HG02678 (cell line): ENCODE measurements around the gene ATP5PO.

ENCODE experiments used
- ATAC-seq: cut with Tn5 transposase; IDR thresholded peaks from one replicate; pipeline ENCODE4 v1.9.1; 2021; ENCODE audit warnings: mild to moderate bottlenecking, moderate library complexity; ENCODE audit not compliant: unreplicated experiment

ATP5PO gene

DNA sequence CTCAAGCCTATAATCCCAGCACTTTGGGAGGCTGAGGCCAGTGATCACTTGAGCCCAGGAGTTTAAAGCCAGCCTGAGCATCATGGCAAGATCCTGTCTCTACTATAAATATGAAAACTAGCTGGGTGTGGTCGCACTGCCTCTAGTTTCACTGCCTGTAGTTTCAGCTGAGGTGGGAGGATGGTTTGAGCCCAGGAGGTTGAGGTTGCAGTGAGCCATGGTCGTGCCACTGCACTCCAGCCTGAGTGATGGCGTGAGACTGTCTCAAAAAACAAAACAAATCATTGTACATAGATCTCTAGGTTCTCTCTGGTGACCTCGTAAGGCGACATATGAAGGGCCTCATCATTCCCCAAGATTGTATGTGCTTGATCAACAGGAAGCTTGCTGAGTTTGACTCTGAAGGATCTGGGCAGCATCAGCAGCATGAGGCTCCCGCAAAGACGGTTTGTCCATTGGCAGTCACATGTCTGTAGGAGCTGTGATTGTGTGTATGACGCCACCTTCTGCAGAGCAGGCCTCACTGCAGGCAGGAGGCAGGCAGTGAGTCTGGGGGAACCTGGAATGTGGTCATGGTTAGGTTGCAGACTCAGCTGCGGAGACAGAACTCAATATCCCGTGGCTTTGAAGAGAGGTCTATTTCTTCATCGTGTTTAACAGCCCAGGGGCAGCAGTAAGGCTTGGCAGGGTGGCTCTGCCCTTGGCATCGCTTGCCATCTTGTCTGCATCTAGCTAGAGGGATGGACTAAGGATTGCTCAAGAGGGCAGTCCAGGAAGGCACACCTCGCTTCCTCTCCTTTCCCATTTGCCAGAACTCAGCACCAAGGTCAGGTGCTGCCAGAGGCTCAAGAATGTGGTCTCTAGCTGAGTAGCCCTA, 14.0 kb downstream of the ATP5PO start:
- no peak for ATAC-seq

DNA sequence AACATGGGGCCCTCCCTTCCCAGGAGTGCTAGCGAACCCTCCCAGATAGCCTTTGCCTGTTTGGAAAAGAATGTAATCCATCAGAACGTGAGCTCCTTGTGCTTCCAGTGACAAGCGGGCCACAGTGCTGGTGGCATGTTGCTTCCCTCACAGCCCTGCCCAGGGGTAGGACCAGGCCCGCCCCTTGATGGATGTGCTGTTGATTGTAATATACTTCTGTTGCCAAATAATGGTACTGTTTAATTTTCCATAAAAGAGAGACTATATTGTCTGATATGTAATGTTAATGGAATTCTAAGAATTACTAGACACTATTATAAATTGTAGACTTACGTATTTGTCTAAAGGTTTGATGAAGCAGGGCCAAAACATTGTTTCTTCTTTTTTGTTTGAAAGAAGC, 16.4 kb downstream of the ATP5PO start:
- no peak for ATAC-seq

- ATAC-seq = no peak
These were observed 17.0 kb downstream of the ATP5PO start for GRCh38 chr21:33898586-33898985.

DNA sequence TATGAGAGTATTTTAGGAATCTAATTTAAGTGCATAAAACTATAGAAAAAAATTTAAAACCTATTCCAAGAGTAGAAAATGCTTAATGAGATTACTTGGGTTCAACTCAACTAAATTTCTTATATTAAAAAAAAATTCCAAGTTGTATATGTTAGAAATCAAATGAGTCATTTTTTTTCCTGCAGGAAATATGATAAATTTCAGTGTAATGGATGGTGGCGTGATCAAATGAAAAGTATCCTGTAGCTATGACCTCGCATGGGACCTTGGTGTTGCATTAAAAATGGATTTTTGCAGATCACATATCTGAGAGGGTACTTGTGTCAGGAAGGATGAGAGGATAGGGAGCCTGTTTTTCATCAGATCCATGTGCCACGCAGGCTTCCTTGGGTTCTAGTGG, 17.9 kb downstream of the ATP5PO start:
- no peak for ATAC-seq

GRCh38 chr21:33897098-33897497, 18.5 kb downstream of the ATP5PO start:
- no peak for ATAC-seq

DNA sequence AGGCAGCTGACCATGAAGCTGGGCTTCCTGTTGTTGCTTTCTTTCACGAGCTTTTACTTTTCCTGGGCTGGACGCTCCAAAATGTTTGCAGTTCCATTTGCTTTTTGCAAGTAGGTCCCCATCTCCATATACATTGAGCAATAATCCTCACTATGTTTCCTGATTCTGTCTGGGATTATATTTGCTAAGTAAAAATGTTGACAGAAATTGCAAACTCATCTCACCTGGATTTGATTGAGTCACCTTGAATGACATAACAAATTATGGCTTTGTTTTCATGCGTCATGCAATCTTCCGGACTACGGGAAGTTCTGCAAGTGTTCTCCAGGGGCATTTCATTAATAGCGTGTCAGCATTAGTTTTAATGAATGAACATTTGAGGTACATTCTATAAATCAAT, 18.9 kb downstream of the ATP5PO start:
- ATAC-seq = no peak

- no peak for ATAC-seq
These were observed 20.2 kb downstream of the ATP5PO start for GRCh38 chr21:33895356-33895755.

GRCh38 chr21:33894736-33895288, 20.8 kb downstream of the ATP5PO start:
- no peak for ATAC-seq

DNA sequence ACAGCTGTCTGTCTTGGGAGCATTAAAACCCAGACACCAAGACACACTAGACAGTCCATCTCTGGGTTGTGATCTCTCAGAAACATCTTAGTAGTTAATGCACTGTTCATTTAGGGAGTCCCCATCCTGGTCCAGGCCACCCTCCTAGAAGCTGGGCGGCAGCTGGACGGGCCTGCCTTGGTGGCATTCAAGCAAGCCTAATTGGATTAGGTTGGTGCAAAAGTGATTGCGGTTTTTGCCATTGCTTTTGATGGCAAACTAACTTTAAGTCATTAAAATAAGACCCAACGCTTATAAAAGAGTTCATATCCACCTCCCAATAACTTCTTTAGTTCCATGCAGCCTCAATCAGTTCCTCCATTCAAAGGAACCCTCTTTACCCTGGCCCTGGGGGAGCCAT, 21.7 kb downstream of the ATP5PO start:
- ATAC-seq = no peak

DNA sequence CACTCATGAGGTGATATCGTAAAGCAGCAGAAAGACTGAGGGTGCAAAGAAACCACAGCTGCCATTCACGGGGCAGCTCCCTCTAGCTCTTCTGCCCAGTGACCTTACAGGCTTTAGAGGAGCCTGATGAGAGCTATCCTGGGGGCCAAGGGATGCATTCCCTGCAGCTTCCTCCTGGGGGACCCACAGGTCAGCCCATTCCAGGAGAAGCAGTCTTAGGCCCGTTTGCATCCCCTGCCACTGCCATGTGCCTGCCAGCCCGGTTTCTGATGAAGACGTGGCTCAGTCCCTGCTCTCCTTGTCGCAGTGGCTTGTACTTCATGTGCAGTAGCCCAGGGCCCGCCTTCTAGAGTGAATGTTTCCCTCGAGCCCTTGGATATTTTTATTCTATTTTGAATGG, 22.8 kb downstream of the ATP5PO start:
- no peak for ATAC-seq

DNA sequence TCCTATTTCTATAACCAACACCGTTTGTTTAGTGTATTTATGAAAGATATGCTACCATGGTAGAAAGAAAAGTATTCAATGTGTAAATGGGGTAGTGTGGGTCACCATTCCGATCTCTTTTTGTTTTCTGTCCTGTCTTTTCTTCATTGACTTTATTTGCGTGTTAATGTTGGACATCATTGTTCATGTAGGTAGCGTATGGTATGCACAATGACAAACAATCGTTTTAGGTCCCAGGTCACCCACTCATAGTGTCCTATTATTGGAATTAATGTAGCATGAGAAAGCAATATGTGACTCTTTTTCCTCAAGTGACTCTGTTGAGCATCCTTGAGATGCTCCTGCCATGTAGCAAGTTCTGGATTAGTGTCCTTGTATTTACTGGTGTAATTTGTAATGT, 25.4 kb downstream of the ATP5PO start:
- no peak for ATAC-seq

GRCh38 chr21:33886321-33886720, 29.3 kb downstream of the ATP5PO start:
- ATAC-seq = no peak

DNA sequence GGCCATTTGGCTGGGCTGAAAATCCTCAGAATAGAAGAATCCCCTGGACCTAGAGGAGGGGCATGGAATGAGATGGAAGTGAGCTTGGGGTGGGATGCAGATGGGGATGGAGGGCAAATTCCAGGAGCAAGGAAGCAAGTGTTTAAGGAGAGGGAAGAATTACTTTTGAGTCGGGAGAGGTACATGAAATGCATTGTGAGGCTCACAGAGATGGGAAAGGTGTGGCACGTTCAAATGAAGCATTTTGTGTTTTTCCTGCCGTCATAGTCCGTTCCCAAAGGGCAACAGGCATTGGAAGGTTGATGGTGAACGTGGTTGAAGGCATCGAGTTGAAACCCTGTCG, 30.5 kb downstream of the ATP5PO start:
- ATAC-seq = no peak

DNA sequence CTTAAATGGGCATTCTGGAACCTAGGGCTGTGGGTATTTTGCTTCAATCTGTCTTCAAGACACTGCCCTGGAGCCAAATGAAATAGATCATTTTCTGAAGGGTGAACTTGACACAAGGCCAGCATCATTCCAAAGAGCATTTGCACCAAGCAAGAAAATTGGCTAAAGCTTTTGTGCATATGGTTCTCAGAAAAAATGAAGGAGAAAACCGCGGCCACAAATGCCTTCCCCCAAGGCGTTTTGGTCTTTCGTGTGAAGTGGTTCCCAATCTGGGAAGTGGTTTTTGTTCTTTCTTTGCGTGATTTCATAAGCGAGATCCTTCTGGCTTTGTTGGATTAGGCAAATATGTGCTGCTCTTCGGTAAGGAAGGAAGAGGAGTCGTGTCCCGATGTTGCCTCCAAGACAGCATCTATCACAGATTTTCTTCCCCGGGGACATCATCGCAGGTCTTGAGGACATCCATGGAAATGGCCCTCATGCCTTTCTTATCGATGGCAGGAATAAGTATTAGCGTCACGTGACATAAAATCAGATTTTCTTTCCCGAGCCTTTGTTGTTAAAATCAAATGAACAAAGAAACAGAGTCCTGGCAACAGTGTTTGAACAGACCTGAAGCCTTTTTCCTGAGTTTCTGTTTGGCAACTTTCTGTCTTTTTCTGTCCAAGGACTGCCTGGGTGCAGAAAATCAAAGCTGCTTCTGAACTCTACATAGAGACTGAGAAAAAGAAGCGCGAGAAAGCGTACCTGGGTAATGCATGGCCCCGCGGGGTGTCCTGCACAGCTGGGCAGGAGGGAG, 31.0 kb downstream of the ATP5PO start:
- ATAC-seq = no peak

DNA sequence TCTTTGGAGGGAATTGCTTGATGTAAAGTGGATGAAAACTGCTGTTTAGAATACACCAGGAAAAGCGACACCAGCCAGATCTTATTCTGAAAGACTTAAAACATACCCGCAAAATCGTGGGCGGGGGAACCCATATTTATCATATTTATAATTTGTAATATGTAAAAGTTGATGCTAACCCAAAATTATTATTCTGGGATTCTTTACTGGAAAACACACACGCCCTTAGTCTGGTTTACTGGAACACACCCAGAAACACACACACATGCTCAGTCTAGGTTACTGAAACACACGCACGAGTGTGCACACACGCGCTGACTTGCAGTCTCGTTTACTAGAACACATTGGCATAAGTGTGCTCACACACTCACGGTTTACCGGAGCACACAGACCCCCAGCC, 32.5 kb downstream of the ATP5PO start:
- no peak for ATAC-seq

GRCh38 chr21:33881689-33882440, 33.7 kb downstream of the ATP5PO start:
- no peak for ATAC-seq

DNA sequence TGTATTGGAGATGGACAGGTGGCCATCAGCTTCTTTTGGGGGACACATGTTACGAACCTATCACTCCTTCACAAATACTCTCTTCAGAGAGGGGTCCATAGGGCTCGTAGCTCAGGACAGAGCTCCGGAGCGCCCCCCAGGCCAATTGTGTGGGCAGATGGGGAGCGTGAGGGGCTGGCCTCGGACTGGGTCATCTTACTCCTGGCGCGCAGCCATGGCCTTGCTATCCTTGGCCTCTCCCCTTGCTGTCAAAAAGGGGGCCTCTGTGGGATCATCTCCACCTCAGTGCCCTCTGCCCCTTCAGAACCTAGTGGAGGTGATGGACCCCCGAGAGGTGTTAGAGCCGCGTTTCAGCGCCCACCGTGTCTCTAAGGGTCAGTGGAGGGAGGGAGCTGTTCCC, 35.0 kb downstream of the ATP5PO start:
- ATAC-seq = no peak

- no peak for ATAC-seq
These were observed 36.8 kb downstream of the ATP5PO start for GRCh38 chr21:33878824-33879223.

- no peak for ATAC-seq
These were observed 40.4 kb downstream of the ATP5PO start for GRCh38 chr21:33875026-33875695.

DNA sequence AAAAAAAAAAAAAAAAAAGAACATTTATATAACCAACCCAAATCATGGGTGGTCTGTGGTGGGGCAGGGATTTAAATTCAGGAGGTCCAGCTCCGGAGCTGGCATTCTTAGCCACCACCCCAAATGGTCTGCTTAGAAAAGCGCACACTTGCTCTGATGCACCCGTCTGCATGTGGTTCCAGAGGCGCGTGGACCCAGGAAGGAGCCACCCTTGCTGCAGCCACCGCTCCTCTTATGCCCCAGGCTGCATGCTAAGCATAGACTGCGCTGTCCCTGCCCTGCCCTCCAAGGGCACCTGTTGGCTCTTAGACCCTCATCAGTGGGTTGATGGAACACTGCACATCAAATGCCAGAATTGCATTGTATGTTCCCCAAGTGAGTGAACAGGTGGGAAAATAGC, 41.4 kb downstream of the ATP5PO start:
- no peak for ATAC-seq
